ENCODE measurements around the gene MTA1.

MTA1 gene

DNA sequence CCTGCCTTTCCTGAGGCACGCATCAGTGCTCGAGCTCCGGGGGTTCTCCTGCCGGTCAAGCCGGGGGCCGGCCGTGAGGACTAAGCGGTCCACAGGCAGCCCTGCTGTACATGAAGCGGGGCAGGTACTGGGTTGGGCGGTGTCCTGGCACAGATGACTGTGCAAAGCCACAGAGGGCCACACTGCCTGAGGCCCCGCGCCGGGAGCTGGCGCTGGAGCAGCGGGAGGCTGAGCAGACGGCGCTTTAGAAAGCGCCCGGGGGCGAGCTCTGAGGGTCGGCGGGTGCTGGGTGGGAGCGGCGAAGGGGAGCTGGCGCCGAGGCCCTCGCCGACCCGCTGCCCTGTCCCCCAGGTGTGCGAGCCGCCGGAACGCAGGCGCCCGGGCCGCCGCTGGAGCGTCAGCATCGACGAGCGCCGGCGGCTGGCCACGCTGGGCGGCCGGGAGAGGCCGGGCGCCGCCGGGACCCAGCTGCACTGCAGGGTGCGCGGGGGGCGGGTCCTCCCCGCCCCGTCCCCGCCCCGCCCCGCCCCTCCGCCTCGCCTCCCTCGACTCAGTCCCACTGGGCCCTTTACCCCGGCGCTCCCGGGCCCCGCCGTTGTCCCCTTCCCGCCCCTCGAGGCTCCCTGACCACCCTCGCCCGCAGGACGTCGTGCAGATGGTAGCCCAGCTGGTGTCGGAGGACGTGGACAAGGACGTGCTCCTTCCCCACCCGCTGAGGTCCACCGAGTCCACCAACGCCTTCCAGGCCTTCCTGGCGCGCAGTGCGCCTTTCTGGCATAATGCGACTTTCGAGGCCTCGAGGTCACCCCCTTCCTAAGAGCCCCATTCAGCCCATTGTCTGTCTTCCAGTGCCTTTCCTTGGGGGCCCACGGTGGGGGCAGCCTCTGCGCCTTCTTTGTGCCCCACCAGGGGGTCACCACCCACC lies 8.3 kb upstream of the MTA1 start:
- DNase-seq = peak; percentile 14

DNA sequence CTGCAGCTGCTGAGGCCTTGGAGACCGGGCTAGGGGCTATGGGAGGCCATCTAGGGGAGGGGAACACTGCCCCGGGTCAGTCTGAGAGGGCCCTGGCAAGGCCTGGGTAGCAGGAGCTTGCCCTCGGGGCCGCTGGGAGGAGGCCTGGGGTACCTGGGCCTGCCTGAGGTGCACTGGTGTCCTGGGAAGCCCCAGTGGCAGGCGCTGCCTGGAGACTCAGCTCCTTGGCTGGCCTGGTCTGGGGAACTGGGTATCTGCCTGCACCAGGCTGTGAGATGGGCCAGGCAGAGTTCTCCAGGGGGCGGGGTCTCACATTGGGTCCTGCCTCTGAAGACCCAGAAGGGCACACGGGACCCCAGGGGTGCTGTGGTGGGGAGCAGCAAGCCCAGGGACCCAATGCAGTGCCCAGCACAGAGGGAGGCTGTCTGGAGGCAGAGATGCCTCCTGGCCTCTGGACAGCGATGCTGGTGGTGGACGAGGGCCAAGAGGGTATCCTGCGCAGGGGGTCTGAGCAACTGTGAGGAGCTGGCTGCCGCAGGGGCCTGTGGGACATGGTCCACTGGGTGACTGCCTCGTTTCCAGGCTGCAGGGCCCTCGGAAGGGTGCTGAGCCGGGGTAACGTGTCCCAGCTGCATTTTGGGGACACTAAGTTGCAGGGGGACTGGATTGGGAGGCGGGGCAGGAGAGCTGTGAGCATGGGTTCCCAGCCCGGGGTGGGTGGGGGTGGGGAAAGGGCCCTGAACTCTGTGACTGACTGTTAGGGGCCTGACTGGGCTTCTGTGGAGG lies 7.4 kb upstream of the MTA1 start:
- DNase-seq = no peak

DNA sequence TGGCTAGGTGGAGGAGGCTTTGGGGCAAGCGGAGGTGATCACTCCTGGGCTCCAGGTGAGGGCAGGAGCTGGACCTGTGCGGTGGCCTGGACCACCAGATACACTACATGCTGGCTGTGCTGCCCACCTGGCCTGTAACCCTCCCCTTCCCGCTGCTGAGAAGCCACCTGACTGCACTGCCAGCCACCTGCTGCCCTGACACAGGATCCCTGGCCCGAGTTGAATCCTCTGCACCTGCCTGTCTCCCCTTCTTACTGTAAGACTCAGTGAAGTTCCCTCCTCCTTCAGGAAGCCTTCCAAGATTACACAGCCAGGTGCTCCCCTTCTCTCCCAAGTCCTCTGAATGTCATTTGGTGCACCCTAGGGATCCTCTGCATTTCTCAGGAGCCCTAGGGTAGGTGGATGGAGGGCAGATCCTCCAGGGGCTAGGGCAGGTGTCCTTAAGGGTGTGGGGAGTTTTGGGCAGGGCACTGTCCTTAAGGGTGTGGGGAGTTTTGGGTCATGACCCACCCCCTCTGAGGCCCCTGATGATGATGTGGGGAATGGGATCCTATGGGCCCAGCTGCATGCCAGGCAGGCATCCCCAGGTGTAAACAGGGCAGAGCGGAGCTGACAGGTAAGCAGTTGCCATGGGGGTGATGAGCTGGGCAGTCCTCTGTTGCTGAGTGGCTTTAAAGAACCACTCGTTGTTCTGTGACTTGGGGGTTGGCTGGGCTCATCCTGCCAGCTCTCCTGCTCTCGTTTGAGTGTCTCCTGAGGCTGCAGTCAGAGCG lies 6.7 kb upstream of the MTA1 start:
- DNase-seq = no peak

DNA sequence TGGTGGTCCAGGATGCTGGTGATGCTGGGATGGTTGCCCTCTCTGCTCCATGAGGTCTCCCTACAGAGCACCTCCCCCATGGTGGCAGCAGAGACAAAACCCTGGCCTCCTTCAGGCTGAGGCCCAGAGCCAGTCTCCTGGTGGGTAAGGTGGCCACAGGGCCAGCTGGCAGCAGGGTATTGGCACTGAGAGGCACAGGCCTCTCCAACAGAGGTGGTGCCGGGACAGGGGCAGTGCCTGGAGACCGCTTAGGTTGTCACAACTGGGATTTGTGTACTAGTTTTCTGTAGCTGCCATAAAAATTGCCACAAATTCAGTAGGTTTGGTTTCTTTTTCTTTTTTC lies 6.1 kb upstream of the MTA1 start:
- DNase-seq = no peak

DNA sequence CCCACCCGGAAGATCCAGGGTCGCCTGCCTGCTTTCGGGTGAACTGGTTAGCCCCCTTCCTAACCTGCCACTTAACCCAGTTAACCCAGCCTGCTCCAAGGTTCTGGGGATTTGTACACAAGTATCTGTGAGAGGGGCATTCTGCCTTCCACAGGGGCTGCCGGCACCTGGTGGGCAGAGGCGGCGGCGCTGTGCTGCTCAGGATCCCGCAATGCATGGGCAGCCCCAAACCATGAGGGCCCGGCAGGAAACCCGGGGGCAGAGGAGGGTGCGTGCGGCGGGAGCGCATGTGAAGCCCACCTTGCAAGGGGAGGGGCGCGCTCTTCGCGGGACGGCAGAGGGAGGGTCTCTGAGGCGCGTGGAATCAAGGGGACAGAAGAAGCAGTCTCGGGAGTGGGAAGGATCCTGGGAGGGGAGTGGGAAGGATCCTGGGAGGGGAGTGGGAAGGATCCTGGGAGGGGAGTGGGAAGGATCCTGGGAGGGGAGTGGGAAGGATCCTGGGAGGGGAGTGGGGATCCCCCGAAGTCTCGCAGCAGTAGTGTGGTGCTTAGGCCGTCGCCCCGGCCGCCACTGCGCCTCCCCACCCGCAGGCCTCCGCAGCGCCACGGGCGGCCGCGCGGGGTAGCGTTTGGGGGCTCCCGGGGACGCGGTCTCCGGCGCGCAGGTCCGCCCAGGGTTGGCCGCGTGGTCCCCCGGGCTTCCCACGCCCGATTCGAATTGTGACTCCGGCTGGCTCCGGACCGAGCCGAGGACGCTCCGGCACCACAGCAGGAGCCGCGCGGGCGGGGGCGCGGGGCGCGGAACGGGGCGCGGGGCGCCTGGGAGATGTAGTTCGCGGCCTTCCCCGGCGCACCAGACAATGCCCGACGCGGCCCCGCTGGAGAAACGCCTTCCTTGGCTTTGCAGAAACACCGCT lies 4.9 kb upstream of the MTA1 start:
- DNase-seq = peak; percentile 62

DNA sequence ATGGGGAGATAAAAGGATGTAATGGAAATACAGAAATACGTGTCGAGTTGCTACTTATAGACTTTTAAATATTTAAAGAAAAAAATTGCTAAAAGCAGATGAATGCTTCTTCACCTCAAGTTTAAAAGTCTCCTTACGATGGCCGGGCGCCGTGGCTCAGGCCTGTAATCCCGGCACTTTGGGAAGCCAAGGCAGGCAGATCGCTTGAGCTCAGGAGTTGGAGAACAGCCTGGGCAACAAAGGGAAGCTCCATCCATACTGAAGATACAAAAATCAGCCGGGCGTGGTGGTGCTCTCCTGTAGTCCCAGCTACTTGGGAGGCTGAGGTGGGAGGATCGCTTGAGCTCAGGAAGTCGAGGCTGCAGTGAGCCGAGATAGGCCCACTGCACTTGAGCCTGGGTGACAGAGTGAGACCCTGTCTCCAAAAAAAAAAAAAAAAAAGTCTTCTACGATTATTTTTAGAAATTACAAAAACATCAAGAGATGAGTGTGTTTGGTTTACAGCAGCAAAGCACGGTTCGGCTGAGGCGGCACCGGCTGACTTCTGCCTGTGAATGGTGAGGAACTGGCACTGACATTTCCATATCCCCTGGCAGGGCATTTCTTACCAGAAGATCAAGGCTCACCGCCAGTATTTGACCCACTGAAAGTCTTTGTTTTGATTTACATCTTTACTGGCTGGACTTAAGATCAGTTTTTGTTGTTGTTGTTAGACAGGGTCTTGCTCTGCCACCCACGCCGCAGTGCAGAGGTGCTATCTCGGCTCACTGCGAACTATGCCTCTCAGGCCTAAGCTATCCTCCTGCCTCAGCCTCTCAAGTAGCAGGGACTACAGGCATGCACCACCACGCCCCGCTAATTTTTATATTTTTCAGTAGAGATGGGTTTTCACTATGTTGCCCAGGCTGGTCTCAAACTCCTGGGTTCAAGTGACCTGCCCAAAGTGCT lies 3.9 kb upstream of the MTA1 start:
- no peak for DNase-seq

DNA sequence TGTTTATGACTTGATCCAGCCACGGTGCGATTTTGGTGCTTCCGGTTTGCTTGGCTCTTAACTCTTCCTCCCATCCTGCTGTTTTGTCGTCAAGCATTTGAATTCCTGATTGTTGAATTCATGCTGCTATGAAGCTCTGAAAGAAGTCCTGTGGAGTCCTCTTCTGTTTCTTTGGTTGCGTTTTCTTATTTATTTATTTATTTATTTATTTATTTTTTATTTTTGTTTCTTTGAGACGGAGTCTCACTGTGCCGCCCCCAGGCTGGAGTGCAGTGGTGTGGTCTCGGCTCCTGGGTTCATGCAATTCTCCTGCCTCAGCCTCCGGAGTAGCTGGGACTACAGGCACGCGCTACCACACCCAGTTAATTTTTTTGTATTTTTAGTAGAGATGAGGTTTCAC lies 3.0 kb upstream of the MTA1 start:
- no peak for DNase-seq

DNA sequence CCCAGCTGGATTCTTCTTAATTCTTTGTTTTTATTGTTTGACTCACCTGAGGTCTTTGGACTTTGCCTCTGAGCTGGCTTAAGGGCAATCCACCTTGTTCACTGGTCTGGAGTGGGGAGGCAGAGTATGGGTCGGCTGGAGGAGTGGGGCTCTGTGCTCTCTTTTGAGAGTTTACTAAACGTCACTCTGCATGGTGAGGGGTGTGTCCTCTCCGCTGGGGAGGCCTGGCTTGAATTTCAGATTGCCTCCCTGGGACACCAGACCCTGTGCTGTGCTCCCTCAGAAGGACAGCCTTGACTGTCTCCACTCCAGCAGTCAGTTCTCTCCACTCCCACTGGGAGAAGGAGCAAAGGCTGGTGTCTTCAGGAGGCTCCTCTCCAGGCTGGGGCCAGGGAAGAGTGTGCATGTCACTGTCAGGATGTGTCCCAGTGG lies 1.9 kb upstream of the MTA1 start:
- DNase-seq = no peak

DNA sequence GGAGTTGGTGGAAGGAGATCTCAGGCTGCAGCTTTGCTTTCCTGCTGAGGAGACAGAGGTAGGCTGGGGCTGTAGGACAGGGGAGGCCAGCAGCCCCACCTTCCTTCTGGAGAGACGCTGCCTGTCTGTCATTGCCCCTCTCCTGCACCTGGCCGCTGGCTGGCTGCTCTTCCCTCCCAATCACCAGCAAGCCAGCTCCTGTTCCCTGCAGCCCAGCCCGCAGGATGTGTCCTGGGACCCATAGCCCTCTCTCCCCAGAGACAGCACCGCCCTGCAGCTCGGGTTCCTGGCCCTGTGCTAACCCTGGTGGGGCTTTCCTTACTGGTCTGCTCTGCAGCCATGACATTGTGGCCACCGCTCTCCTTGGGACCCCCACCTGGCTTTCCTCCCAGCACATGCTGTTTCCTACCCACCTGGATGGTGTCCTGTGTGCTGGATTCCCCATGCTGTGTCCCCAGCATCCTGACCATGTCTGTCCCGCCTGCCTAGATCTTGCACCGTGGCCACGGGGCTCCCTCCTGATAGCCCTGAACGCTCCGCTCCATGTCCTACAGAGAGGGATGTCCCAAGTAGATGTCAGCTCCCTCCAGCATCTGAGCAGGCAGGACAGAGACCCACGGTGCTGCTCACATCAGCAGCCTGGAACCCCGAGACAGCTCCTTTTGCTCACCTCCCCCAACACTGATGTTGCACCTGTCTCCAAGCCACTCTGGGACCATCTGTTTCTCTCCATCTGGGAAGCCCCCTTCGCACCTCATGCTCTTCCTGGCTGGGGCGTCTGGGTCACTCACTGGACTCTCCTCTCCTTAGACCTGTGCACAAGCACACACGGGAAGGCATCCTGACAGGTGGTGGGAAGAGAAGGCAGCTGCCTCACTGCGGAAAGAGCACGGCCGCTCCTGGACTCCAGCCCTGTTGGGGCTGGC lies 1.1 kb upstream of the MTA1 start:
- no peak for DNase-seq

DNA sequence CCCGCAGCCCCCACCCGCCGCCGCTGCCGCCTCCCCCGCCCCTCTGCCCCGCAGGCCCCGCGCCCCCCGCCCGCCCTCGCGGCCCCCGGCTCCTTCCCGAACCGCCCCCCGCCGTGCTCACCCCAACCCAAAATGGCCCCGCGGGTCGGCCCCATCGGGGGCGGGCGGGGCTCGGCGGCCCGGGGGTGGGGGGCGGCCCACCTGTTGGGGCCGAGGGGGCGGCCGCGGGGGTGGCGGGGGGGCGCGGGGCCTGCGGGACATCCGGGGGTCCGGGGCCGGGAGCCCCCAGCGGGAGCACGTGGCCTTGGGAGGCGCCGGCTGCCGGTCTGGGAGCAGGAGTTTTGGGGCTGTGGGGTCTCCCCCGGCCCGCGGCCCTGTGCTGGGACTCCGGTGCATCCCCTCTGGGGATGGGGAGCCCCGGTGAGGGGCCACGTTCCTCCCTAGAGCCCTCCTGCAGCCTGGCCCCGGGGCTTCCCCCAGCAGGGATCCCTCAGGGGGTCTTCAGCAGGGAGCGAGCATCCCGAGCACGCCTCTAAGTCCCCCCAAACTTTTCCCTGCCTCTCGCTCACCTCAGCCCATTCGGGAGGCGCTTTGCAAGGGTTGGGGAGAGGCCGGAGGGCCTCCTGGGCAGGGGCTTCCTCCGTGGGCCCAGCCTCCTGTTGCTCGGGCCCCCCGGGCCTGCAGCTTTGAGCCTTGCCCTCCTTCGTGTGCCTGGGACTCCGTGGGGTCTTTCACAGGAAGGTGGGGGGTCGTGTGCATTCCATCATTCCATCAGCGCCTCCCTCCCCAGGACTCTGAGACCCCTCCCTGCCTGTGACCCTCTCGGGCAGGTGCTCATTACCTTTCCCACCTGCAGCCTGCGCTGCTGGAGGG lies 710 bp downstream of the MTA1 start:
- DNase-seq = peak; percentile 15

DNA sequence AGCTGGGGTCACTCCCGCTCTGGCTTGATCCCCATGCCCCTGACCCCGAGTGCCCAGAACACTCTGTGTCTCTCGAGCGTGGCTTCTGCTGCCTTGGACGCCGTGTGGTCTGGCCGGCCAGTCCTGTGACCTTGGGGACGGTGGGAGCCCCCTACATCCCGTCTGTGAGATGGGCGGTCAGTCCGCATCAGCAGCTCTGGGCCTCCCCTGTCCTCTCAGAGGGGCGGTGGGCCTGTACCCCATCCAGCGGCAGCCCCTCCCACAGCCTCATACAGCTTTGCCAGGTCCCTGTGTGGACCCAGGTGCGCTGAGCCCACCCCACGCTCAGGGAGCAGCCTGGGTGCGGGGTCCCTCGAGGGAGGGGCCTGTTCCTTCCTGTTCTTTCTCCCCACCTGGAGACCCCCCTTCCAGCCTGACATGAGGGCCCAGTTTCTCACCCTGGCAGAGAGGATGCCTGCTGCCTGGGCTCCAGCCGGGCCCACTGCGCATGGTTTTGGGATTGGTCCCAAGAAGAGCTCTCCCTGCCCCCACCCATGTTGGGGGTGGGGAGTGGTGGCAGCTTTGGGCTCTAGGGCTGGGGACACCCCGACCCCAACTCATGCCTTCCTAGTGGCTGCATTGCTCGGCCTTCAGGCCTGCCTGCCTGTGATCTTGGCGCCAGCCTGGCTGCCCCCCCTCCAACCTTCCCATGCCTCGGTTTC lies 1.5 kb downstream of the MTA1 start:
- no peak for DNase-seq

DNA sequence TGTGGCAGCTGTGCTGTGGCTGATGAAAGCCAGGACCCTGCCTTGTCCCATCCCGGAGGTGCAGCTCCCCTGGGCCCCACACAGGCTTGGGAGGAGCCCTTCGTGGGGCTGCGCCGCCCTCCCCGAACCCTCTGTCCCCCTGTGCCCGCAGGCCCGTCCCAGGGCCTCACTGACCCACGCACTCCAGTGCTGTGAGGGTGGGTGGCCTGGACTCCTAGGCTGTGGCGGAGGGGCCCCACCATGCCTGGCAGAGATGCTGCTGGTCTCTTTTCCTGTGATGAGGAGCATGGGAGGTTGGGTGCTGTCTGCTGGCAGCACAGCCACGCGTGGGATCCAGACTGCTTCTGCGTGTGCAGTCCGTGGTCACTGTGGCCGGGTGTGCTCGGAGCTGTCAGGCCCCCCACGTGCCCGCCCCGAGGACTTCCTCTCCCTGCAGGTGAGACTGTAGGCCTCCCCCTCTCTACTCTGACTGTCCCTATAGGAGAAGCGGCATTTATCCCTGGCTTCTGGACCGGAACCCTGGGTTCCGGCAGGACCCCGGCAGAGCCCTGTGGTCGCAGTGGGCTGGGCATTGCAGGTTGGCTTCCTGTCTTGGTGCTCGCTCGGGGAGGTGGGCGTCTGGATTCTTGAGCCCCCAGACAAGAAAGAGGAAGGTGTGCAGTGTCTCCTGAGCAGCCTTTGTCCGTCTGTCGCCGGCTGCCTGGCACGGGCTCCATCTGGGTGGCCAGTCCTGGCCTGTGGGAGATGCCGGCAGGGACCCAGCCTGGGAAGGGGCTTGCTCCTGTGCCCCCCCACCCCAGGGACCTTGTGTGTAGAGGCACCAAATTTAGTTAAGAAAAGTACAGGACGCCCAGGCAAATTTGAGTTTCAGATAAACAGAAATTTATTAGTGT lies 2.3 kb downstream of the MTA1 start:
- DNase-seq = no peak

DNA sequence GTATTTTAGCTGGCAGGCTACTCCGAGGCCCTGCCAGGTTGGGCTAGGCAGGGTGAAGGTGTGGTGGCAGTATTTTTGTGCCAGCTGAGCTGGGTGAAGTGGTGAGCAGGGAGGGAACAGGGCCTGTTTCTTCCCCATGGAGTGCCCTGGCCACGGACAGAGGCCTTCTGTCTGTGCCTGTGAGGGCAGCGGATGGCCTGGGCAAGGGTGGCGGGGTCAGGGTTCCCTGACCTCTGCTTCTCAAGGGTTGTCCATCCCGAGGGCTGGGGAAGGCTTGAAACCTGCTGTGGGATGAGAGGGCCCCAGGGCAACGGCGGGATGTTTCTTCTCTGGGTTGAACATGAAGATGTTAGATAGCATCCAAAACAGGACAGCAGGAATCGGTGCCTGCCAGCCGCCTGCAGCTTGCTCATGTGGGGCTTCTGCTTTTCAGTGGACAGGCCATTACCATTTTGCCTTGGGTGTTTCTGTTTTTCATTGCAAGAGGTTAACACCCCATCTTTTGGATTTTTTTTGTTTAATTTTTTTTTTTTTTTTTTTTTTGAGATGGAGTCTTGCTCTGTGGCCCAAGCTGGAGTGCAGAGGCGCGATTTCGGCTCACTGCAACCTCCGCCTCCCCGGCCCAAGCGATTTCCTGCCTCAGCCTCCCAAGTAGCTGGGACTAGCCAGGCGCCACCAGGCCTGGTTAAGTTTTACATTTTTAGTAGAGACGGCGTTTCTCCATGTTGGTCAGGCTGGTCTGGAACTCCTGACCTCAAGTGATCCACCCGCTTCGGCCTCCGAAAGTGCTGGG lies 3.3 kb downstream of the MTA1 start:
- no peak for DNase-seq

DNA sequence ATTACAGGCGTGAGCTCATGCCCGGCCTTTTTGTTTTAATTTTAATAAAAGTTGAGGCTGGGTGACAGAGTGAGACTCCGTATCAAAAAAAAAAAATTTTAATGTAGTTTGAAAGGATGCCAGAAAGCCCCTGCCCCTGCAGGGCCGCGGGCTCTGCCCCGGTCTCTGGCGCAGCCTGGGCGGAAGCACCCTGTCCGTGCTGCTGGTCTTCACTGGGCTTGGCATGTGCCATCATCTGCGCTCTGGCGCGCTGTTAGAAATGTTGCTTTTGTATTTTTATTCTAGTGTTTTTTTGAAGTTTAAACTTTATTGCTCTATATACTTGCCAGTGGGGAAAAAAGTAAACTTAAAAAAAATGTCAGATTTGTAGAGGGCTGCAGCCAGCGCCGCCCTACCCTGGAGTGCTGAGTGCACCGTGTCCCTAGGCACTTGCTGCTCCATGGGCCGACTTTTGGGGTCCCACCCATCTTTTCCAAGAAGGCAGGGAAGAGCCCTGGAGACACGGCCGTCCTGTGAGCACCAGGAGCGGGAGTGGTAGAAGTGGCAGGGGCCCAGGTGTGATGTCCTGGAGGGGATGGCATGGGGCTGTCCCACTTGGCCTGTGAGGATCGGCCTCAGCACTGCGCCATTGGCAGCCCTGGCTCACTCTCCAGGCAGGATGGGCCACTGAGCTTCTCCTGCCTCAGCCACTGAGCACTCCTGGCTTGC lies 4.0 kb downstream of the MTA1 start:
- no peak for DNase-seq

DNA sequence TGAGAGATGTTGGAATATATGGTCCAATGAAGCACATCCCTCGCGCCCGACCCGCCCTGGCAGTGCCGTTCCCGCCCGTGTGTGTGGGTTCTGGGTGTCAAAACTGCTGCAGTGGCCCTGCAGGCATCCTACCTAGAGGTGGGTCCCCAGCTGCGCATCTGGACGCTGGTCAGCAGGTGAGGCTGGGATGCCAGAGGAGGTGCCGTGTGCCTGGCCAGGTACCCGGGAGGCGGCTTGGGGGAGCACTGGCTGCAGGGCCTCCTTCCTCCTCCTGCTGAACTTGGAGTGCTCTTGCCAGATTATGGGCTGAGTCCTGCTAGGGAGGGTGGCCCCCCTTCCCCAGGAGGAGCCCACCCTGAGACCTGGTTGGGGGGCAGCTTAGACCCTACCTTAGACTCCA lies 5.2 kb downstream of the MTA1 start:
- no peak for DNase-seq

DNA sequence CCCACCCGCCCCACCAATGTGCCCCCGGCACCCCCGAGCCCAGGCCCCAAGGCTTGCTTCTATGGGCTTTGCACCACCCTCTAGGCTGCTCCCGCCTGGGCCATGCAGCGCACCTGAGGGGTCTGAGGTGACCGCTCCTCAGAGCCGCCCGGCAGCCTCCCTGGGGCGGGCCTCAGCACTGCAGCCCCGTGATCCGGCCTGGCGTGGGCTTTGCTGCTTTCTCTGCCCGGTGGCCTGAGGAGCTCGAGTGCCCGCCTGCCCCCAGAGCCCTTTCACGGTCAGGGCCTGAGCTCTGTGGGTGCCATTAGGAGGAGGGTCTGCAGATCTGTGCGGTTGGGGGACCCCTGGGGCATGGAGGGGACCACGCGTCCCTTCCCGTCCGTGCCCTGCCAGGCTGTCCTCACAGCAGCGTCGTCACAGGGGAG lies 6.2 kb downstream of the MTA1 start:
- DNase-seq = no peak
